ENCODE measurements around the gene FAM24A.

Gene FAM24A

GRCh38 chr10:122931088-122931906 lies 20.9 kb downstream of the FAM24A start:
- DNase-seq: no peak

- DNase-seq: no peak
Observed at GRCh38 chr10:122939133-122939855, 28.9 kb downstream of the FAM24A start.

GRCh38 chr10:122939856-122940543 lies 29.6 kb downstream of the FAM24A start:
- no peak for DNase-seq

- DNase-seq: no peak
Observed at GRCh38 chr10:122949296-122949695, 38.9 kb downstream of the FAM24A start.

GRCh38 chr10:122953902-122954730 lies 43.7 kb downstream of the FAM24A start, which contains the start of gene C10orf88:
C10orf88 (minus strand) TSS chr10:122954227; CDS start chr10:122954178, 49 bp downstream.
- DNase-seq: peak; percentile 96 to 99

- no peak for DNase-seq
Observed at GRCh38 chr10:122954731-122955050, 44.3 kb downstream of the FAM24A start.

- DNase-seq: no peak
Observed at GRCh38 chr10:122955892-122956291, 45.5 kb downstream of the FAM24A start.

- DNase-seq: no peak
Observed at GRCh38 chr10:122957474-122957873, 47.1 kb downstream of the FAM24A start.

GRCh38 chr10:122962405-122962804 lies 52.0 kb downstream of the FAM24A start:
- DNase-seq: no peak

Measured in stimulated activated CD4-positive, alpha-beta T cell treated with anti-CD3 and anti-CD28 coated beads, Interleukin-4, amount 100 ng/mL, for 4 hours (primary cell).